GM18909 (cell line): Measurements from ENCODE around the gene C4B.

ENCODE experiments used
- ATAC-seq: cut with Tn5 transposase; IDR thresholded peaks from one replicate; pipeline ENCODE4 v1.9.1; 2021; ENCODE audit warnings: mild to moderate bottlenecking; ENCODE audit not compliant: unreplicated experiment, poor library complexity

Gene C4B

GRCh38 chr6:32074996-32075532 lies 60.5 kb downstream of the C4B start:
- ATAC-seq: no peak

- no peak for ATAC-seq
Observed at GRCh38 chr6:32075781-32076180, 61.2 kb downstream of the C4B start.

GRCh38 chr6:32076321-32076809 lies 61.8 kb downstream of the C4B start:
- no peak for ATAC-seq

- ATAC-seq: no peak
Observed at GRCh38 chr6:32079566-32080290, 65.1 kb downstream of the C4B start.

GRCh38 chr6:32081168-32081990 lies 66.8 kb downstream of the C4B start:
- no peak for ATAC-seq

GRCh38 chr6:32082478-32082877 lies 67.9 kb downstream of the C4B start:
- no peak for ATAC-seq

- ATAC-seq: no peak
Observed at GRCh38 chr6:32082935-32083334, 68.3 kb downstream of the C4B start.

- no peak for ATAC-seq
Observed at GRCh38 chr6:32083812-32084768, 69.5 kb downstream of the C4B start.

GRCh38 chr6:32084780-32085179 lies 70.2 kb downstream of the C4B start:
- ATAC-seq: no peak
